ENCODE data around the gene PPWD1.
A peak's percentile ranks its signal among the peaks of the same experiment; 100 is the strongest.

The PPWD1 gene

GRCh38 chr5:65623482-65623881, 60.4 kb downstream of the PPWD1 start:
- no peak for DNase-seq (ENCODE audit: low read depth, low spot score)

- DNase-seq (ENCODE audit: low read depth, low spot score): peak; percentile 85
Measured at GRCh38 chr5:65624025-65624570, 61.0 kb downstream of the PPWD1 start, which contains the start of gene TRIM23. TRIM23 (minus strand) TSS chr5:65624333; CDS start chr5:65624274, 59 bp downstream.

- peak; percentile 77 for DNase-seq (ENCODE audit: low read depth, low spot score)
Measured at GRCh38 chr5:65624571-65625555, 61.8 kb downstream of the PPWD1 start, which contains the start of the genes SHLD3 and TRAPPC13. SHLD3 (plus strand) TSS chr5:65625027; CDS start chr5:65629588, 4,561 bp downstream. TRAPPC13 (plus strand) TSS chr5:65625027; CDS start chr5:65625061, 34 bp downstream.

GRCh38 chr5:65625743-65626142, 62.6 kb downstream of the PPWD1 start:
- DNase-seq (ENCODE audit: low read depth, low spot score): no peak

GRCh38 chr5:65630981-65631380, 67.9 kb downstream of the PPWD1 start:
- DNase-seq (ENCODE audit: low read depth, low spot score): no peak

Measured in smooth muscle cell of the brain vasculature (primary cell).